ENCODE data around the gene AGMO. TPM values are rescaled to one million over a fixed set of nuclear protein-coding genes. Genes with fewer than 3 reads are reported as not detected.

Gene AGMO
- total RNA-seq, 2 donors from 2014 or later, result not detected

DNA sequence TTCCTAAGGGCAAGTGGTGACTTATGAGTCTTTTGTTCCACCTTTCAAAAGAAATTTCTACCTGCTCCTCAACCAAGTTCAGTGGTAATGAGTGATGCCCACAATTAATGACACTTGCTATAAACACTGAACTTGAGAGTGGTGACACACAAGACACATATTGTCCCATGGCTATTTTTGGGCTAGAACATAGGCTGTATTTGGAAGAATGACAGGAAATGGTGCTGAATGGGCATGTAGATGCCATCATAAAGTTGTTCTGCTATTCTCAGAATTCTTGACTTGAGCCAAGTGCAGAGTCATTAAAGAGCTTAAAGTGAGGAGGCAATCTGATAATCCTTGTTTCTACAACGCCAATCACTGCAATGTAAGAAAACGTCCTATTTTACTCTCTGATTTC, 313.3 kb downstream of the AGMO start:
- Mint-ChIP-seq H3K9me3 (peaks cover 24% of the 10 kb centered on the region), H3K4me3 (no peak overlapping the region), H3K4me1 (ENCODE audit: low read depth in 2 of 2) (no peaks in the 10 kb centered on the region), H3K27me3 (no peaks in the 10 kb centered on the region), H3K36me3 (peaks cover 6% of the 10 kb centered on the region), H3K27ac (no peak overlapping the region)
- DNase-seq (ENCODE audit: low spot score) (no peak), ATAC-seq (no peak)

DNA sequence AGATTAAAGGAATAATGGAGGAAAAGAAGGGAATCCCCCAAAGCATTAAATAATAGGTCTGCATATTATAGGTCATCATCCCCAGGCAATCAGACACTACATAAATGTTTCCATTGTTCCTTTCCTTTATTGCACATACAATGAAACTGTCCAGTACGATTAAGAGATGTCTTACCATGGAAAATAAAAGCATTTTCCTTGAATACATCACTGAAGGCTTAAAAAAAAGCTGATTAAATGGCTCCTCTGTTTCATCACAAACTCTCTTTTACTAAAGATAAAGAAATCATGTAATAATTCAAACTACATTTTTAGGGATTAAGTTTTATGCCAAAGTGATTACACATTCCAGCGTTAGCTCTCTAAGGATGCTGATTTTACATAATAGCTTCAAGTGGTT, 316.0 kb downstream of the AGMO start:
- peaks cover 20% of the 10 kb centered on the region for H3K9me3 Mint-ChIP-seq
- H3K27me3 Mint-ChIP-seq, result no peaks in the 10 kb centered on the region
- H3K27ac Mint-ChIP-seq, result no peak overlapping the region
- DNase-seq (ENCODE audit: low spot score) (no peak), ATAC-seq (no peak)
- H3K36me3 Mint-ChIP-seq, result peaks cover 6% of the 10 kb centered on the region
- no peaks in the 10 kb centered on the region for H3K4me1 Mint-ChIP-seq (ENCODE audit: low read depth in 2 of 2)
- H3K4me3 Mint-ChIP-seq, result no peak overlapping the region

- Mint-ChIP-seq H3K4me3 (no peak overlapping the region), H3K36me3 (no peaks in the 10 kb centered on the region), H3K27ac (no peak overlapping the region), H3K4me1 (ENCODE audit: low read depth in 2 of 2) (no peaks in the 10 kb centered on the region), H3K9me3 (peaks cover 6% of the 10 kb centered on the region), H3K27me3 (no peaks in the 10 kb centered on the region)
- no peak for DNase-seq (ENCODE audit: low spot score)
- ATAC-seq, result no peak
These were observed 322.0 kb downstream of the AGMO start for GRCh38 chr7:15239801-15240200.

DNA sequence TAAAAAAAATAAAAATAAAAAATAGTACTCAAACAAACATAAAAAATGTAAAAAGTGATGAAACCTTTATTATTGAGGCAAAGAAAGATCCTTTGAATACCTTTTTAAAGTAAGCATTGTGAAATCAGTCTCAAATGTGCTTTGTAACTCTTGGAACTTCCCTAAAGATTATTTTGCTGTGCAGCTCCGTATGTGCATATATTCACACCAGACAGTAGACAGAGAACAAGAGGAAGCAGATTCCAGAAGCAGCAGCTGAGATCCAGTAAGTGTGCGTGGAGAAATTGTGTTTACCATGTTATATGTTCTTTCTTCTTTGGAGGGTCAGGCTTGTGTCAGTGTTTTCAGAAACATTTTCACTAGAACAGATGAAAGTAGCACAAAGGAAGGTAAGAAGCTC, 324.9 kb downstream of the AGMO start:
- ATAC-seq (no peak), DNase-seq (ENCODE audit: low spot score) (no peak)
- H3K27me3 Mint-ChIP-seq, result no peaks in the 10 kb centered on the region
- peaks cover 15% of the 10 kb centered on the region for H3K9me3 Mint-ChIP-seq
- no peaks in the 10 kb centered on the region for H3K4me1 Mint-ChIP-seq (ENCODE audit: low read depth in 2 of 2)
- peaks cover 12% of the 10 kb centered on the region for H3K36me3 Mint-ChIP-seq
- H3K27ac Mint-ChIP-seq, result no peak overlapping the region
- H3K4me3 Mint-ChIP-seq, result no peak overlapping the region

DNA sequence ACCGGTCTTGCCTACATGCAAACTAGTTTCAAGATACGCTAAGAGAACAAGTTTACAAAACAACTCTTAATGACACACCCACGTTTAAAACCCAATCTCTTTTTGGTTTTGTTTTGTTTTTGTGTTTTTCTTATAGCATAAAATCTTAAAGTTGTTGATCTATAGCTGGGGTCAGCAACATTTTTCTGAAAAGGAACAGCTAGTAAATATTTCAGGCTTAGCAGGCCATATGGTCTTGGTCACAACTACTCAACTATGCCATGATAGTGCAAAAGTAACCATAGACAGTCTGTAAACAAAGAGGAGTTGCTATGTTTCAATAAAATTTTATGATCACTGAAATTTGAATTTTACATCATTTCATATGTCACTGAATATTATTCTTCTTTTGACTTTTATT, 327.4 kb downstream of the AGMO start:
- Mint-ChIP-seq H3K4me3 (no peak overlapping the region), H3K4me1 (ENCODE audit: low read depth in 2 of 2) (no peaks in the 10 kb centered on the region), H3K9me3 (peaks cover 26% of the 10 kb centered on the region), H3K36me3 (peaks cover 13% of the 10 kb centered on the region), H3K27me3 (no peaks in the 10 kb centered on the region), H3K27ac (no peak overlapping the region)
- ATAC-seq (no peak), DNase-seq (ENCODE audit: low spot score) (no peak)

DNA sequence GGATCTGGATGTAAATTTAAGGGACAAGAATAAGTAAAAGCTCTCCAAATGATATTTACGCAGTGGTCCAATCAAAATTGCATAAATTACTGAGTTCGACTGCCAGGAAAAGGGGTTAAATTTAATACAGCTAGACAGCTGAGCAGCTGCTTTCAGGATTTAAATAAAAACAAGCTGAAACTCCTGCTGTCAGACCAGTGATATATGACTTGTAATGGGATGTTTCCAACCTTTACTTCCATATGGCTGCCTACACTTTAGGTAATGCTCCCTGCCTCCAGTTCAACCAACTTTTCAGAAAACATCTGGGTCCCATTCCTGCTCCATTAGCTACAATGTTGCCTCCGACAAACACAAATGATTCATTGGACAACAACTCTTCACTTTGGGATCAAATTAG, 333.0 kb downstream of the AGMO start:
- H3K9me3 Mint-ChIP-seq, result peaks cover 35% of the 10 kb centered on the region
- H3K27me3 Mint-ChIP-seq, result no peaks in the 10 kb centered on the region
- no peak for ATAC-seq
- no peak for DNase-seq (ENCODE audit: low spot score)
- H3K4me1 Mint-ChIP-seq (ENCODE audit: low read depth in 2 of 2), result no peaks in the 10 kb centered on the region
- peaks cover 24% of the 10 kb centered on the region for H3K36me3 Mint-ChIP-seq
- no peak overlapping the region for H3K27ac Mint-ChIP-seq
- no peak overlapping the region for H3K4me3 Mint-ChIP-seq

GRCh38 chr7:15225981-15226380, 335.8 kb downstream of the AGMO start:
- Mint-ChIP-seq H3K36me3 (peaks cover 11% of the 10 kb centered on the region), H3K4me3 (no peak overlapping the region), H3K9me3 (peaks cover 22% of the 10 kb centered on the region), H3K4me1 (ENCODE audit: low read depth in 2 of 2) (no peaks in the 10 kb centered on the region), H3K27me3 (no peaks in the 10 kb centered on the region), H3K27ac (no peak overlapping the region)
- DNase-seq (ENCODE audit: low spot score) (no peak), ATAC-seq (no peak)

- no peaks in the 10 kb centered on the region for H3K4me1 Mint-ChIP-seq (ENCODE audit: low read depth in 2 of 2)
- no peak overlapping the region for H3K27ac Mint-ChIP-seq
- H3K4me3 Mint-ChIP-seq, result no peak overlapping the region
- no peaks in the 10 kb centered on the region for H3K27me3 Mint-ChIP-seq
- no peak for DNase-seq (ENCODE audit: low spot score)
- no peaks in the 10 kb centered on the region for H3K36me3 Mint-ChIP-seq
- peaks cover 6% of the 10 kb centered on the region for H3K9me3 Mint-ChIP-seq
- no peak for ATAC-seq
These were observed 342.1 kb downstream of the AGMO start for GRCh38 chr7:15219758-15220157.

DNA sequence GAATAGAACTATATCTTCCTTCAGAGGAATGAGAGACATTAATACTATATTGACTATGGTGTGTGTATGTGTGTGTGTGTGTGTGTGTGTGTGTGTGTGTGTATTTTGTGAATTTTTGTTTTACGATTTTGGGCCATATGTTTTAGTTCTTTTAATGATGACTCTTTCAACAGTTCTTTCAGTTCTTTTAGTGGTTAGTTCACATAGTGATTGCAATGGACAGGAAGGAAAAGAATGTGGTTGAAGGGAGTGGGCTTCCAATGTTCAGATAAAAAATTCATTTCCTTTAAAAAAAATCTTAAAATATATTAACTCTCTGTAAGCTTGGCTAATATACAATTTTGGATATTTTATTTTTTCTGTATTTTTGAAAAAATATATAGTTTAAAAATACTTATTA, 343.6 kb downstream of the AGMO start:
- Mint-ChIP-seq H3K27me3 (no peaks in the 10 kb centered on the region), H3K4me3 (no peak overlapping the region), H3K9me3 (no peaks in the 10 kb centered on the region), H3K27ac (no peak overlapping the region), H3K36me3 (no peaks in the 10 kb centered on the region), H3K4me1 (ENCODE audit: low read depth in 2 of 2) (no peaks in the 10 kb centered on the region)
- no peak for ATAC-seq
- DNase-seq (ENCODE audit: low spot score), result no peak

DNA sequence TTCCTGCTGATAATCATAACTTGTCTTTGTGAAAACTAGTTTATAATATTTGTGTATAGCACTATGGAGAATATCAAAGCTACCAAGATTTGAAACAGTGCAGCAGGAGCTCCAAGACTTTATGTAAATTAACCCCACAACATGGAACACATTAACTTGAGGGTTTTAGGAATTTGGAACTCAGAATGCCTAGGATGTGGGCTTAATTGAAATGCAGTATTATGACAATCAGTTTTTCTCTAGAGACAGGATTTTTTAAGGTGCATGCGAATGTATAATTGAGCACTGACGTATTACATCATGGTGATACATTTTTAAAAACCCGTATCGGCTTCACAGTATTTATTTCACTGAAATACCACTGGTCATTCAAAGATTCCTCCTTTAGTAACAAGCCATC, 346.2 kb downstream of the AGMO start:
- Mint-ChIP-seq H3K4me1 (ENCODE audit: low read depth in 2 of 2) (no peaks in the 10 kb centered on the region), H3K9me3 (no peaks in the 10 kb centered on the region), H3K27ac (no peak overlapping the region), H3K27me3 (no peaks in the 10 kb centered on the region), H3K36me3 (no peaks in the 10 kb centered on the region), H3K4me3 (no peak overlapping the region)
- no peak for DNase-seq (ENCODE audit: low spot score)
- ATAC-seq, result no peak

DNA sequence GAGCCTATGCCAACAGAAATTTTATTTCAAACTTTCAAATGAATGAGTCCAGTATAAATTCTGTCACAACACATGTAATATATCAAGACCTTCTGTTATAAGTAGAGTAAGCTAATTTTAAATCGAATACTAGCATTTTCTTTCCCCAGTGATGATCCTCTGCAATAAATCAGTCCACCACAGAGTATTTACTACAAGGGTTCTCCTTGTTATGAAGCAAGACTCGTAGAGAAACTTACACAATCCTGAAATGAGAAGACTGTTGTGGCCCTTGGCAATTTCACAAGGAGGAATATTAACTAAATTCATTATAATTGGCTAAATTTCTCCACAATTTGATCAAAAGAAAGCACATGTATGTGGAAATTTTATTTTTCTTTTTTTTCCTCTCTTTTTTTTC, 346.8 kb downstream of the AGMO start:
- H3K36me3 Mint-ChIP-seq, result no peaks in the 10 kb centered on the region
- no peak overlapping the region for H3K4me3 Mint-ChIP-seq
- no peaks in the 10 kb centered on the region for H3K9me3 Mint-ChIP-seq
- no peaks in the 10 kb centered on the region for H3K4me1 Mint-ChIP-seq (ENCODE audit: low read depth in 2 of 2)
- ATAC-seq (no peak), DNase-seq (ENCODE audit: low spot score) (no peak)
- H3K27me3 Mint-ChIP-seq, result no peaks in the 10 kb centered on the region
- no peak overlapping the region for H3K27ac Mint-ChIP-seq

- H3K36me3 Mint-ChIP-seq, result no peaks in the 10 kb centered on the region
- no peak overlapping the region for H3K4me3 Mint-ChIP-seq
- no peaks in the 10 kb centered on the region for H3K9me3 Mint-ChIP-seq
- no peak for DNase-seq (ENCODE audit: low spot score)
- no peaks in the 10 kb centered on the region for H3K4me1 Mint-ChIP-seq (ENCODE audit: low read depth in 2 of 2)
- no peak for ATAC-seq
- H3K27ac Mint-ChIP-seq, result no peak overlapping the region
- no peaks in the 10 kb centered on the region for H3K27me3 Mint-ChIP-seq
These were observed 348.7 kb downstream of the AGMO start for GRCh38 chr7:15213093-15213492.

- Mint-ChIP-seq H3K27me3 (no peaks in the 10 kb centered on the region), H3K9me3 (no peaks in the 10 kb centered on the region), H3K4me1 (ENCODE audit: low read depth in 2 of 2) (no peaks in the 10 kb centered on the region), H3K36me3 (no peaks in the 10 kb centered on the region), H3K4me3 (no peak overlapping the region), H3K27ac (no peak overlapping the region)
- DNase-seq (ENCODE audit: low spot score) (no peak), ATAC-seq (no peak)
These were observed 352.4 kb downstream of the AGMO start for GRCh38 chr7:15209429-15209828.

DNA sequence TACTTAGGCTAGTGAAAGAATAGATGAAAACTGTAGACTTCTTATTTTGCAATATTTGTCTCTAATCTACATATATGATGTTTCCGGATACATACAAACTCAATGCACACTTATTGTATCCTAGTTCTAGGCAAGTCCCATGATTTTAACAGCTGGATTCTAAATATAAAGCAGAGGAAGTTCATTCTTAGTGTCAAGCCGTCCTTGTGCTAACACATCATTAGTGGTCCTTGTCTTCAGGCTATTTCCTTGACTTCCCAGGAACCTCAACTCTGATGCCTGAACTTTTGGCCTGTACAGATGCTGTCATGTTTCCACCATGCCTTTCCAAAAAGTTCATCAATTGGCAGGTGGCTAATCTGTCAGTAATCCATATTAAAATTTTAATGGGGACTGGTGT, 357.4 kb downstream of the AGMO start:
- DNase-seq (ENCODE audit: low spot score) (no peak), ATAC-seq (no peak)
- no peaks in the 10 kb centered on the region for H3K27me3 Mint-ChIP-seq
- H3K36me3 Mint-ChIP-seq, result no peaks in the 10 kb centered on the region
- H3K4me1 Mint-ChIP-seq (ENCODE audit: low read depth in 2 of 2), result no peaks in the 10 kb centered on the region
- H3K9me3 Mint-ChIP-seq, result peaks cover 3% of the 10 kb centered on the region
- no peak overlapping the region for H3K27ac Mint-ChIP-seq
- no peak overlapping the region for H3K4me3 Mint-ChIP-seq

- no peak for ATAC-seq
- Mint-ChIP-seq H3K36me3 (no peaks in the 10 kb centered on the region), H3K4me3 (no peak overlapping the region), H3K27me3 (no peaks in the 10 kb centered on the region), H3K4me1 (ENCODE audit: low read depth in 2 of 2) (no peaks in the 10 kb centered on the region), H3K9me3 (peaks cover 14% of the 10 kb centered on the region), H3K27ac (no peak overlapping the region)
- DNase-seq (ENCODE audit: low spot score), result no peak
These were observed 362.3 kb downstream of the AGMO start for GRCh38 chr7:15199482-15199881.
